Smooth muscle cell (in vitro differentiated cells): ENCODE measurements around the gene TNFAIP8. TPM values are rescaled to one million over a fixed set of nuclear protein-coding genes. Genes with fewer than 3 reads are reported as not detected.
A peak's percentile ranks its signal among the peaks of the same experiment; 100 is the strongest.
"Not testable (repeated sequence)": the region's sequence is repeated elsewhere in the genome, so short reads cannot be mapped to it uniquely, and the experiment has no call there.

Experiments used
- DNase-seq: peaks from one replicate; lab custom pipeline; 2025; ENCODE audit not compliant: unreplicated experiment; lab: John Stamatoyannopoulos, UW
- H2AFZ ChIP-seq: fragments of 200-600 bp; sonication (generic); 2 replicates; pipeline ENCODE4 v1.6.0; 2016; ENCODE audit warnings: antibody characterized with exemption, low read depth, mild to moderate bottlenecking
- H3F3A ChIP-seq: fragments of 200-600 bp; sonication (generic); 2 replicates; pipeline ENCODE4 v1.6.0; 2017; ENCODE audit warnings: antibody characterized with exemption, low read depth
- H3K27ac ChIP-seq: fragments of 200-600 bp; sonication (generic); 2 replicates; pipeline ENCODE4 v1.5.1; 2016; ENCODE audit warnings: low read depth, mild to moderate bottlenecking
- H3K27me3 ChIP-seq: fragments of 200-600 bp; sonication (generic); 2 replicates; pipeline ENCODE4 v1.6.1; 2016; ENCODE audit warnings: low read depth, mild to moderate bottlenecking
- H3K36me3 ChIP-seq: fragments of 200-600 bp; sonication (generic); 2 replicates; pipeline ENCODE4 v1.5.1; 2016; ENCODE audit warnings: low read depth
- H3K4me1 ChIP-seq: fragments of 200-600 bp; sonication (generic); 2 replicates; pipeline ENCODE4 v1.5.1; 2016; ENCODE audit warnings: low read depth
- H3K4me2 ChIP-seq: fragments of 200-600 bp; sonication (generic); 2 replicates; pipeline ENCODE4 v1.6.0; 2016; ENCODE audit warnings: mild to moderate bottlenecking
- H3K4me3 ChIP-seq: fragments of 200-600 bp; sonication (generic); 2 replicates; pipeline ENCODE4 v1.5.1; 2016; ENCODE audit warnings: mild to moderate bottlenecking
- H3K79me2 ChIP-seq: fragments of 200-600 bp; sonication (generic); 2 replicates; pipeline ENCODE4 v1.6.0; 2016; ENCODE audit warnings: low read depth, mild to moderate bottlenecking
- H3K9ac ChIP-seq: fragments of 200-600 bp; sonication (generic); 2 replicates; pipeline ENCODE4 v1.6.0; 2016; ENCODE audit warnings: low read depth
- H3K9me3 ChIP-seq: fragments of 200-600 bp; sonication (generic); replicated peaks from 2 replicates; pipeline ENCODE4 v1.5.1; 2016; ENCODE audit warnings: low read depth
- H4K20me1 ChIP-seq: fragments of 200-600 bp; sonication (generic); 2 replicates; pipeline ENCODE4 v1.6.0; 2016; ENCODE audit warnings: low read depth
- WGBS: methylation state at CpG from one replicate; pipeline ENCODE4 v1.1.7; 2016; ENCODE audit warnings: low lambda C conversion rate; 5-methylcytosine and 5-hydroxymethylcytosine counted together
- polyA plus RNA-seq: library from polyadenylated mRNA; unstranded; fragments of >200 nt; fragmentation: Nextera tagmentation; extraction: Ambion mirVana; gene quantifications from 2 replicates; pipeline ENCODE4 v1.2.1, GENCODE V29; 2016
- total RNA-seq: library from RNA; depleted of rRNA; stranded (reverse); fragments of >200 nt; gene quantifications from 2 replicates; pipeline ENCODE4 v1.2.3, GENCODE V29; 2014
- TF ChIP-seq, protein P1 (sequence below): fragments of 200-600 bp; sonication (generic); IDR thresholded peaks from 2 replicates; pipeline ENCODE4 v1.5.1; 2017; ENCODE audit warnings: borderline replicate concordance, mild to moderate bottlenecking, antibody characterized with exemption; ENCODE audit not compliant: insufficient read depth, poor library complexity, severe bottlenecking

Gene TNFAIP8
- total and polyA plus RNA-seq, 2 experiments from 2014 or later: 15.7 to 81.2 TPM

DNA sequence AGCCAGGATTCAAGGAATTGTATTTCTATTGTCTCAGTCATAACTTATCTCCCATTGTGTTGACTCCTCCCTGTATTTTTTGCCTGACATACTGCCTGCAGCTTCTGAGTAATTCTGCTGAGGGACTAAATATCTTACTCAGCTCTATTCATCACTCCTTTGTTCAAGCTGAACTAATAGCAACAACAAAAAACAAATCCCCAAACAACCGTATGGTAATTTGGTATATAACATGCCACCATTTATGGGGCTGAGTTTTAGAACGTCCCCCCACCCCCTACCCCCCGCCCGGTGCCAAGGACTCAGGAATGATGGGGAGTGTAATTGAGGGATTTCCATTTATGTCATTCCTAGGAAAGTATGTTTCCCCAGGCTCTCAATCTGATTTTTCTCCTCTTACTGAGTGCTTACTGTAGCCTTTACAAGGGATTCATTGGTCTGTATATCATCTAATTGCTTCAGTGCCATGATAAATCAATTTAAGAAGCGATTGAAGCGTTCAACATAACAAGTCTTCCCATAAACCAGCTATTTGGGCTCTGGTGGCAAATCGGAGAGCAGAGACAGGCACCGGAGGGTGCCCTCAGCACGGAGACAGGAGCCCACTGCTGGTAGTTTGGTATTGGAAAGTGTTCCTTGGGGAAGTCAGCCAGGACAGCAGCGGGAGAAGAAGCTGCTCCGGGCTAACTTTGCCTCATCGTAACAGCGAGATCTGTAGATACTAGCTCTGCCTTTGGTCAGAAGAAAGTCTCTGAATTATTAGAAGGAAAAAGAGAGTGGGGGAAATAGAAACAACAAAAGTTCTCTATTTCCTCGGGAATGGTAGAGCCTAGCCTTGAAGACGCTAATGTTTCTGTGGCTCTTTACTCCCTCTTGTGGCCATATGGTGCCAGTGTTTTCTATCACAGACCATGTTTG is 55.8 kb downstream of the TNFAIP8 start:
- TF ChIP-seq, protein P1, sequence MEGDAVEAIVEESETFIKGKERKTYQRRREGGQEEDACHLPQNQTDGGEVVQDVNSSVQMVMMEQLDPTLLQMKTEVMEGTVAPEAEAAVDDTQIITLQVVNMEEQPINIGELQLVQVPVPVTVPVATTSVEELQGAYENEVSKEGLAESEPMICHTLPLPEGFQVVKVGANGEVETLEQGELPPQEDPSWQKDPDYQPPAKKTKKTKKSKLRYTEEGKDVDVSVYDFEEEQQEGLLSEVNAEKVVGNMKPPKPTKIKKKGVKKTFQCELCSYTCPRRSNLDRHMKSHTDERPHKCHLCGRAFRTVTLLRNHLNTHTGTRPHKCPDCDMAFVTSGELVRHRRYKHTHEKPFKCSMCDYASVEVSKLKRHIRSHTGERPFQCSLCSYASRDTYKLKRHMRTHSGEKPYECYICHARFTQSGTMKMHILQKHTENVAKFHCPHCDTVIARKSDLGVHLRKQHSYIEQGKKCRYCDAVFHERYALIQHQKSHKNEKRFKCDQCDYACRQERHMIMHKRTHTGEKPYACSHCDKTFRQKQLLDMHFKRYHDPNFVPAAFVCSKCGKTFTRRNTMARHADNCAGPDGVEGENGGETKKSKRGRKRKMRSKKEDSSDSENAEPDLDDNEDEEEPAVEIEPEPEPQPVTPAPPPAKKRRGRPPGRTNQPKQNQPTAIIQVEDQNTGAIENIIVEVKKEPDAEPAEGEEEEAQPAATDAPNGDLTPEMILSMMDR: peak; percentile 86
- H3K27ac ChIP-seq: peak overlapping the region; percentile 88
- DNase-seq: peak; percentile 13
- peaks cover 7% of the 10 kb centered on the region for H3K4me1 ChIP-seq
- WGBS: 6% methylated on average over 15 of the region's 15 CpGs
- H3F3A ChIP-seq: no peaks in the 10 kb centered on the region
- peak overlapping the region; percentile 84 for H3K4me2 ChIP-seq
- no peaks in the 10 kb centered on the region for H3K36me3 ChIP-seq
- peak overlapping the region; percentile 72 for H3K9ac ChIP-seq
- H2AFZ ChIP-seq: peak overlapping the region; percentile 94
- no peaks in the 10 kb centered on the region for H3K9me3 ChIP-seq
- no peaks in the 10 kb centered on the region for H3K27me3 ChIP-seq
- no peaks in the 10 kb centered on the region for H3K79me2 ChIP-seq
- peak overlapping the region; percentile 63 for H3K4me3 ChIP-seq
- no peaks in the 10 kb centered on the region for H4K20me1 ChIP-seq

DNA sequence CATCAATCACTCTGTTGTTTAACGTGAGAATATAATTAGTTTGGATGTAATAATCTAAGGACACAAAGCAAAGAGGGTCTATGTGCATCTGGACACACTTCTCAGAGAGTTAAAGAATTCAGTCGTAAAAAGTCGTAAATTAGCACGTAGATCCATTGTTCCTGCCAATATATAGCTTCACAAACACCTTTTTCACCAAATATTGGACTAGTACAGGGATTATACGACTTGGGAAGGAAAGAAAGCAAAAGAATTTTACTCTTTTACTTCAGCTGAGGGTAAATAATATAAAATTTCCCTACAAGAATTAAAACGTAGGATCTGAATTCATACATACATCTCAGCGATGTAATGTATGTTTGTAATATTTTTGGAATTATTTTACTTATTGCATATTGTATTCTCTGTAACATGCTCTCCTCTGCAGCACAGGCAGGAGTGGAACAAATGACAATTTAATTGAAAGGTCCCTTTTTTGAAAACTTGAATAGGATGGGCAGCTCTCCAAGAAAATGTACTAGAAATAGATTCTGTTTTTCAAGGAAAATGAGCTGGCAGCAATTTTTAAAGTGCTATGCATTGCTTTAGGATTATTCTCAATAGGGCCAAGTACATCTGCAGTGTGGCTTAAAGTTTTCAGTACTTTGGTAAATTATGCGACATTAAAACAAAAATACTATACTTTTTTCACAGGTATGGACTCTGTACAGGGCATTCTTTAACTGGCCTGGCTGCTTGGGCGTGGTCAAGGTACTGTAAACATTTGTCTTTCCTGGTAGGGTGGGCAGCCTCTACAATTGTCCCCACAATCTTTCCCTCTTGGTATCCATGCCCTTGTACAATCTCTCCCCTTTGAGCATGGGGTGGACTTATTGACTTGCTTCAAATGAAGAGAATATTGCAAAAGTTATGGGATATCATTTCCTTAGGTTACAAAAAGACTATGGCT is 56.7 kb downstream of the TNFAIP8 start:
- H3K4me2 ChIP-seq: no peak overlapping the region
- no peaks in the 10 kb centered on the region for H3K79me2 ChIP-seq
- no peaks in the 10 kb centered on the region for H3K9me3 ChIP-seq
- no peaks in the 10 kb centered on the region for H3K36me3 ChIP-seq
- H3K27me3 ChIP-seq: no peaks in the 10 kb centered on the region
- H3K4me3 ChIP-seq: peak overlapping the region; percentile 63
- H3K4me1 ChIP-seq: peaks cover 10% of the 10 kb centered on the region
- H4K20me1 ChIP-seq: no peaks in the 10 kb centered on the region
- H2AFZ ChIP-seq: peak overlapping the region; percentile 94
- H3K9ac ChIP-seq: no peak overlapping the region
- TF ChIP-seq, protein P1: no peak
- DNase-seq: no peak
- H3K27ac ChIP-seq: no peak overlapping the region
- 44% methylated on average over 9 of the region's 9 CpGs for WGBS
- peaks cover 3% of the 10 kb centered on the region for H3F3A ChIP-seq

DNA sequence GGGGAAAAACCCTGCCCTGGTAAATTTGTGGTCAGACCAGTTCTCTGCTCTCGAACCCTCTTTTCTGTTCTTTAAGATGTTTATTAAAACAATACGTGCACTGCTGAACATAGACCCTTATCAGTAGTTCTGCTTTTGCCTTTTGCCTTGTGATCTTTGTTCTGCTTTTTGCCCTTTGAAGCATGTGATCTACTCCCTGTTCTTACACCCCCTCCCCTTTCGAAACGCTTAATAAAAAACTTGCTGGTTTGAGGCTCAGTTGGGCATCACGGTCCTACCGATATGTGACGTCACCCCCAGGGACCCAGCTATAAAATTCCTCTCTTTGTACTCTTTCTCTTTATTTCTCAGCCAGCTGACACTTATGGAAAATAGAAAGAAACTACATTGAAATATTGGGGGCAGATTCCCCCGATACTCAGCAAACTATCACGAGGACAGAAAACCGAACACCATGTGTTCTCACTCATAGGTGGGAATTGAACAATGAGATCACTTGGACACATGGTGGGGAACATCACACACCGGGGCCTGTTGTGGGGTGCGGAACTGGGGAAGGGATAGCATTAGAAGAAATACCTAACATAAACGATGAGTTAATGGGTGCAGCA is 58.4 kb downstream of the TNFAIP8 start:
- H4K20me1 ChIP-seq, H3F3A ChIP-seq, H3K36me3 ChIP-seq, H3K9me3 ChIP-seq, H3K27ac ChIP-seq, H3K4me2 ChIP-seq, H3K4me3 ChIP-seq, H3K79me2 ChIP-seq, H3K9ac ChIP-seq, H3K27me3 ChIP-seq, H2AFZ ChIP-seq, DNase-seq: not testable (repeated sequence)
- 91% methylated on average over 13 of the region's 13 CpGs for WGBS
- H3K4me1 ChIP-seq: peaks cover 26% of the 10 kb centered on the region
